PC-3 (cell line): ENCODE results near the gene CCNF.
"Not testable (repeated sequence)": the region's sequence is repeated elsewhere in the genome, so short reads cannot be mapped to it uniquely, and the experiment has no call there.

Source experiments
- EZH2phosphoT487 ChIP-seq: fragments of 300-600 bp; sonication (generic); IDR thresholded peaks from 2 replicates; pipeline ENCODE4 v1.6.1; 2018; ENCODE audit warnings: mild to moderate bottlenecking, antibody characterized with exemption, low read length, borderline replicate concordance
- TF ChIP-seq, protein P1 (sequence below): fragments of 300-600 bp; sonication (generic); conservative IDR thresholded peaks from 2 replicates; pipeline ENCODE4 v1.5.1; 2017; ENCODE audit warnings: antibody characterized with exemption, low read depth, mild to moderate bottlenecking, low read length

GRCh38 chr16:2385982-2386381 lies 43.3 kb upstream of the CCNF start:
- TF ChIP-seq, protein P1, sequence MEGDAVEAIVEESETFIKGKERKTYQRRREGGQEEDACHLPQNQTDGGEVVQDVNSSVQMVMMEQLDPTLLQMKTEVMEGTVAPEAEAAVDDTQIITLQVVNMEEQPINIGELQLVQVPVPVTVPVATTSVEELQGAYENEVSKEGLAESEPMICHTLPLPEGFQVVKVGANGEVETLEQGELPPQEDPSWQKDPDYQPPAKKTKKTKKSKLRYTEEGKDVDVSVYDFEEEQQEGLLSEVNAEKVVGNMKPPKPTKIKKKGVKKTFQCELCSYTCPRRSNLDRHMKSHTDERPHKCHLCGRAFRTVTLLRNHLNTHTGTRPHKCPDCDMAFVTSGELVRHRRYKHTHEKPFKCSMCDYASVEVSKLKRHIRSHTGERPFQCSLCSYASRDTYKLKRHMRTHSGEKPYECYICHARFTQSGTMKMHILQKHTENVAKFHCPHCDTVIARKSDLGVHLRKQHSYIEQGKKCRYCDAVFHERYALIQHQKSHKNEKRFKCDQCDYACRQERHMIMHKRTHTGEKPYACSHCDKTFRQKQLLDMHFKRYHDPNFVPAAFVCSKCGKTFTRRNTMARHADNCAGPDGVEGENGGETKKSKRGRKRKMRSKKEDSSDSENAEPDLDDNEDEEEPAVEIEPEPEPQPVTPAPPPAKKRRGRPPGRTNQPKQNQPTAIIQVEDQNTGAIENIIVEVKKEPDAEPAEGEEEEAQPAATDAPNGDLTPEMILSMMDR: not testable (repeated sequence)
- not testable (repeated sequence) for TF ChIP-seq EZH2phosphoT487
